ENCODE measurements around the gene ZNF488. TPM values are rescaled to one million over a fixed set of nuclear protein-coding genes. Genes with fewer than 3 reads are reported as not detected.

ZNF488 gene
- polyA plus RNA-seq, 1 experiment, result 0.15 TPM

DNA sequence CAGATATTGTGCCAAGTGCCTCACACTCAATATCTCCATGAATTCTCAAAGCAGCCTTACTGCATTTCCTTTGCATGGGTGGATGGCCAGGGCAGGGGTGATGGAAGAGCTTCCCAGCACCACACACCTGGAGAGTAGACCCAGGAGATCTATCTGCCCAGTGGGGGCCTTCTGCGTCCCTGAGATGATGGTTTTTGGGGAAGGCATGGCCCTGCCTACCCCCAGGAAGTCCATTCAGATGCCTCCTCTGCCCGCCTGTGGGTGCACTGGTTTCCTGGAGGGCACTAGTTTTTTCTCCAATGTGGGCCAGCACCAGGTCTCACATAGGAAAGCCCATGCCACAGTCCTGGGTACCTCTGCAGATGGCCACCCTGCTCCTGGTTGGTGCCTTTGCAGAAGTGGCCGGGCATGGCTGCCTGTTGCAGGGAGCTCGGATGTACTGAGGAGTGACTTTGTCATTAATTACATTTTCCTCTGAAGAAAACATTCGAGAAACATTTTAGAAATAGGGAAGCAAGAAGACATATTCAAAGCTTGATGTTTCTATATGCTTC, 28.2 kb upstream of the ZNF488 start:
- ChIA-PET CTCF (interaction anchor here (1.0 kb wide), 1 partner anchor 9 kb away, joined by 4 read pairs; no protein-coding TSS in a partner anchor), POLR2A (no interaction called here)
- no peak for DNase-seq (ENCODE audit: low read depth)
- Histone ChIP-seq H3K36me3 (ENCODE audit: control insufficient read depth, insufficient read depth, low read length) (no peaks in the 10 kb centered on the region), H3K4me3 (ENCODE audit: low read depth, low read length) (no peak overlapping the region), H3K27me3 (ENCODE audit: control insufficient read depth, insufficient read depth, low read length) (peaks cover 2% of the 10 kb centered on the region; the same call in 1 of the 2 replicates)
- TF ChIP-seq, protein P1, sequence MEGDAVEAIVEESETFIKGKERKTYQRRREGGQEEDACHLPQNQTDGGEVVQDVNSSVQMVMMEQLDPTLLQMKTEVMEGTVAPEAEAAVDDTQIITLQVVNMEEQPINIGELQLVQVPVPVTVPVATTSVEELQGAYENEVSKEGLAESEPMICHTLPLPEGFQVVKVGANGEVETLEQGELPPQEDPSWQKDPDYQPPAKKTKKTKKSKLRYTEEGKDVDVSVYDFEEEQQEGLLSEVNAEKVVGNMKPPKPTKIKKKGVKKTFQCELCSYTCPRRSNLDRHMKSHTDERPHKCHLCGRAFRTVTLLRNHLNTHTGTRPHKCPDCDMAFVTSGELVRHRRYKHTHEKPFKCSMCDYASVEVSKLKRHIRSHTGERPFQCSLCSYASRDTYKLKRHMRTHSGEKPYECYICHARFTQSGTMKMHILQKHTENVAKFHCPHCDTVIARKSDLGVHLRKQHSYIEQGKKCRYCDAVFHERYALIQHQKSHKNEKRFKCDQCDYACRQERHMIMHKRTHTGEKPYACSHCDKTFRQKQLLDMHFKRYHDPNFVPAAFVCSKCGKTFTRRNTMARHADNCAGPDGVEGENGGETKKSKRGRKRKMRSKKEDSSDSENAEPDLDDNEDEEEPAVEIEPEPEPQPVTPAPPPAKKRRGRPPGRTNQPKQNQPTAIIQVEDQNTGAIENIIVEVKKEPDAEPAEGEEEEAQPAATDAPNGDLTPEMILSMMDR (IDR thresholded peaks at IDR 0.05; ENCODE audit: insufficient read depth, low read depth, low read length), result no peak

DNA sequence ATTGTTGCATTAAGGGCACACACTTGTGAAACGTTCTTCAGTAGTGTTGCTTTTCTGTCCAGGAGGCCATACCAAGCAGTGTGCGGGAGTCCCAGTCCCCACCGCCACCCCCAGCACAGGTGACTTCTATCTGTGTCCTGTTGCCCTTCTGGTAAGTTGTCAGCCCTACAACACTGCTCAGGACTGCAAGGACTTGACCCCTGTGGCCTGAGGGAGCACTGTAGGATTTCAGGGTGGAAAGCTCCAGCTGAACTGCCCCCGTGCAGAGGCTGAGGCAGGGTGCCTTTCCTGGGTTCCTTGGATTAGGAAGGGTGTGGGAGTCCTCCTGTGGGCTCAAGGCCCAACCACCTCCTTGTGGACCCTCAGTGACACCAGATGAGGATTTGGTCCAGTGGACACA, 26.8 kb upstream of the ZNF488 start:
- POLR2A ChIA-PET, result no interaction called here
- CTCF ChIA-PET, result no interaction called here
- TF ChIP-seq, protein P1 (IDR thresholded peaks at IDR 0.05; ENCODE audit: insufficient read depth, low read depth, low read length), result no peak
- no peaks in the 10 kb centered on the region for H3K36me3 ChIP-seq (ENCODE audit: control insufficient read depth, insufficient read depth, low read length)
- no peak for DNase-seq (ENCODE audit: low read depth)
- H3K4me3 ChIP-seq (ENCODE audit: low read depth, low read length), result no peak overlapping the region
- peaks cover 2% of the 10 kb centered on the region; the same call in 1 of the 2 replicates for H3K27me3 ChIP-seq (ENCODE audit: control insufficient read depth, insufficient read depth, low read length)

DNA sequence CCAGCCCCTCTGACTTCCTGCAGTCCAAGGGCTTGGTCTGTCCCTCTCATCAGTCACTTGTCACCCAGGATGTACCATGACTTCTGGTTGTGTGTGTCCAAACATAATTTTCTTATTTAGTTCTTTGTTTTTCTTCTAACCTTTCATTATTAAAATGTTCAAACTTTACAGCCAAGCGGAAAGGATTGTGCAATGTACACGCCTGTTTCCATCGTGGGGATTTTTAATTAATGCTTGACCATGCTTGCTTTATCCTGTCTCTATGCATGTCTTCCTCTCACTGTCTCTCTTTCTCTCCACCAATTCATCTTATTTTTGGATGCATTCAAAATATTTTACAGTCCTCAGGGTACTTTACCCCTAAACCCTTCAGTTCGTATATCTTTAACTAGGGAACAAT, 26.2 kb upstream of the ZNF488 start:
- DNase-seq (ENCODE audit: low read depth), result no peak
- H3K4me3 ChIP-seq (ENCODE audit: low read depth, low read length), result no peak overlapping the region
- TF ChIP-seq, protein P1 (IDR thresholded peaks at IDR 0.05; ENCODE audit: insufficient read depth, low read depth, low read length), result no peak
- no peaks in the 10 kb centered on the region for H3K27me3 ChIP-seq (ENCODE audit: control insufficient read depth, insufficient read depth, low read length)
- CTCF ChIA-PET, result no interaction called here
- POLR2A ChIA-PET, result no interaction called here
- H3K36me3 ChIP-seq (ENCODE audit: control insufficient read depth, insufficient read depth, low read length), result no peaks in the 10 kb centered on the region

DNA sequence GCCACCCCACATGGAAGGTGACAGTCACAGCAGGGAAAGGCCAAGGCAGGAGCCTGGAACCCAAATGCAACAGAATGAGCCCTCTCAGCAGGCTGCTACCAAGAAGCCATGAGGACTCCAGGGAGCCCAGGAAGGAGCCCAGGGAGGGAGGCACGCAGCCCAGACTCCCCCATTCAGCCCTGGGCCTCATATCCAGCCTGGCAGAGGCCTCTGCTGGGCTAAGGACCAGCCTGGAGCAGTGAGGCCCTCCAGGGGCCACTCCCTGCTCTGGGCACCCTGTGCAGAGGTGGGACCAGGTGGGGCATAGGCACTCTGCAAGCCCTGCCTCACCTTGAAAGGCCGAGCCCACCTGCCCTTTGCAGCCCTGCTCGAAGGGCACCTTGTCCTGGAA, 25.8 kb upstream of the ZNF488 start:
- CTCF ChIA-PET, result no interaction called here
- no peaks in the 10 kb centered on the region for H3K36me3 ChIP-seq (ENCODE audit: control insufficient read depth, insufficient read depth, low read length)
- no peak for DNase-seq (ENCODE audit: low read depth)
- POLR2A ChIA-PET, result no interaction called here
- TF ChIP-seq, protein P1 (IDR thresholded peaks at IDR 0.05; ENCODE audit: insufficient read depth, low read depth, low read length), result no peak
- H3K27me3 ChIP-seq (ENCODE audit: control insufficient read depth, insufficient read depth, low read length), result no peaks in the 10 kb centered on the region
- no peak overlapping the region for H3K4me3 ChIP-seq (ENCODE audit: low read depth, low read length)

DNA sequence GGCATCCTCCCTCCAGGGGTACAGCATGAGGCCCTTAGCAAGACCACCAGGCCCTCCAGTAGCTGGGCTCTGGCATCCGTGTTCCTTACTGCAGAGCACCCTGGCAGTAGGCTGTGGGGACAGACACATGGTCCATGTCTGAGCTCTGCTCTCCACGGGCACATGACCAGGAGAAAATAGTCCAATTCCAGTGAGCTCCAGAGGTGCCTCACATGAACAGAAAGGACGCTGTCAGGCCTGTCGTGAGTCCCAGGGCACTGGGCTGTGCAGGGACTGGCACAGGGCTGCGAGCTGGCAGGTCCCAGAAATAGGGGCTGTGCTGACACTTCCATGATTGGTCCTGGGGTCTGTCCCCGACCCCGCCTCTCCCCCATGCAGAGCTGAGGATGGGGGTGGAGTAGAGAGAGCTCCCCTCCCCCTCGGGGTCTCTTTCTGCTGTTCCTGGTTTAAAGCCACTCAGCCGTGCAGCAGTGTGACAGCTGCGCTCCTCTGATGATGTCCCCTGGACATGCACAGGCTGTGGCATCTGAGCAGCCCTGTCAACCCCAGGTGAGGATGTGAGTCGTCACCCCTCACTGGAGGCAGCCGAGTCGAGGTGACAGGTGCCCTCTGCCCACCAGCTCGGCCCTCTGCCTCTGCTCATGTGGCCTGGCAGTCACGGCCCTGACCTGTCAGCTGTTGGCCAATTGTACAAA, 25.2 kb upstream of the ZNF488 start:
- CTCF ChIA-PET, result no interaction called here
- H3K4me3 ChIP-seq (ENCODE audit: low read depth, low read length), result no peak overlapping the region
- TF ChIP-seq, protein P1 (IDR thresholded peaks at IDR 0.05; ENCODE audit: insufficient read depth, low read depth, low read length), result no peak
- no peaks in the 10 kb centered on the region for H3K27me3 ChIP-seq (ENCODE audit: control insufficient read depth, insufficient read depth, low read length)
- DNase-seq (ENCODE audit: low read depth), result no peak
- no peaks in the 10 kb centered on the region for H3K36me3 ChIP-seq (ENCODE audit: control insufficient read depth, insufficient read depth, low read length)
- POLR2A ChIA-PET, result no interaction called here
